Body of pancreas (tissue), 4 donors: ENCODE data around the gene MST1.

Experiments used
- POLR2A ChIP-seq, 3 donors: fragments of 450-650 bp; IDR thresholded peaks; one replicate each; pipeline ENCODE4 v1.6.1; 2016; ENCODE audit warnings: antibody characterized with exemption in 3 of 3, mild to moderate bottlenecking in 2 of 3
- TF ChIP-seq, protein P1 (sequence below), 7 experiments: fragments of 450-650 bp in 4 of 7; fragments of 200-600 bp in 3 of 7; sonication (generic) in 3 of 7; IDR thresholded peaks; one replicate each; pipeline ENCODE4 v1.5.1; 2016 to 2019; ENCODE audit warnings: antibody characterized with exemption in 7 of 7

GRCh38 chr3:49704629-49705028 is 15.4 kb upstream of the MST1 start:
- TF ChIP-seq, protein P1, sequence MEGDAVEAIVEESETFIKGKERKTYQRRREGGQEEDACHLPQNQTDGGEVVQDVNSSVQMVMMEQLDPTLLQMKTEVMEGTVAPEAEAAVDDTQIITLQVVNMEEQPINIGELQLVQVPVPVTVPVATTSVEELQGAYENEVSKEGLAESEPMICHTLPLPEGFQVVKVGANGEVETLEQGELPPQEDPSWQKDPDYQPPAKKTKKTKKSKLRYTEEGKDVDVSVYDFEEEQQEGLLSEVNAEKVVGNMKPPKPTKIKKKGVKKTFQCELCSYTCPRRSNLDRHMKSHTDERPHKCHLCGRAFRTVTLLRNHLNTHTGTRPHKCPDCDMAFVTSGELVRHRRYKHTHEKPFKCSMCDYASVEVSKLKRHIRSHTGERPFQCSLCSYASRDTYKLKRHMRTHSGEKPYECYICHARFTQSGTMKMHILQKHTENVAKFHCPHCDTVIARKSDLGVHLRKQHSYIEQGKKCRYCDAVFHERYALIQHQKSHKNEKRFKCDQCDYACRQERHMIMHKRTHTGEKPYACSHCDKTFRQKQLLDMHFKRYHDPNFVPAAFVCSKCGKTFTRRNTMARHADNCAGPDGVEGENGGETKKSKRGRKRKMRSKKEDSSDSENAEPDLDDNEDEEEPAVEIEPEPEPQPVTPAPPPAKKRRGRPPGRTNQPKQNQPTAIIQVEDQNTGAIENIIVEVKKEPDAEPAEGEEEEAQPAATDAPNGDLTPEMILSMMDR (IDR thresholded peaks at IDR 0.05), result no peak
- no peak for TF ChIP-seq POLR2A (IDR thresholded peaks at IDR 0.05)
